CD4-positive, alpha-beta T cell (primary cell): ENCODE measurements around the gene DRAP1. TPM values are rescaled to one million over a fixed set of nuclear protein-coding genes. Genes with fewer than 3 reads are reported as not detected.
A peak's percentile ranks its signal among the peaks of the same experiment; 100 is the strongest.

ENCODE experiments used
- ATAC-seq: fragments of 200-7000 bp; cut with Tn5 transposase; one replicate; pipeline ENCODE4 v1.10.0; 2022; ENCODE audit warnings: mild to moderate bottlenecking; ENCODE audit not compliant: poor library complexity
- CTCF ChIA-PET: fragments of 350-600 bp; sonication (Branson Sonifier 250); formaldehyde crosslinking; loops from one replicate; lab custom pipeline; 2021; ENCODE audit warnings: antibody characterized with exemption, inconsistent platforms; lab: Charles Lee
- POLR2A ChIA-PET: fragments of 350-600 bp; sonication (Branson Sonifier 250); formaldehyde crosslinking; loops from one replicate; lab custom pipeline; 2021; ENCODE audit warnings: antibody characterized with exemption, inconsistent platforms; lab: Charles Lee
- DNase-seq, 14 experiments: peaks; one replicate each; pipeline ENCODE4 v3.0.0-alpha.2; 2013 to 2020; ENCODE audit warnings: mixed read lengths in 2 of 14
- H3K27ac ChIP-seq, 2 donors: one replicate each; pipeline versions ENCODE4 v1.5.1 to v1.7.0; 2013; ENCODE audit warnings: low read length in 2 of 2, low read depth in 1 of 2, mild to moderate bottlenecking in 1 of 2
- H3K27me3 ChIP-seq, 2 experiments: 1 replicate in 1 of 2; 2 replicates in 1 of 2; pipeline versions ENCODE4 v1.6.1 to v1.7.0; 2013; ENCODE audit warnings: low read length in 2 of 2, control low read depth in 1 of 2, mild to moderate bottlenecking in 1 of 2, moderate library complexity in 1 of 2; ENCODE audit not compliant: insufficient read depth in 2 of 2, control insufficient read depth in 1 of 2
- H3K36me3 ChIP-seq: one replicate; pipeline ENCODE4 v1.6.1; 2013; ENCODE audit warnings: low read length, control low read depth; ENCODE audit not compliant: insufficient read depth
- H3K4me1 ChIP-seq: one replicate; pipeline ENCODE4 v1.6.1; 2013; ENCODE audit warnings: low read length, control low read depth; ENCODE audit not compliant: insufficient read depth
- H3K4me3 ChIP-seq: one replicate; pipeline ENCODE4 v1.5.1; 2013; ENCODE audit warnings: mild to moderate bottlenecking, low read length, moderate library complexity
- H3K9me3 ChIP-seq, 2 experiments: 1 replicate in 1 of 2; 2 replicates in 1 of 2; pipeline versions ENCODE4 v1.6.1 to v1.7.0; 2013; ENCODE audit warnings: low read length in 2 of 2, mild to moderate bottlenecking in 2 of 2, control low read depth in 1 of 2, moderate library complexity in 1 of 2; ENCODE audit not compliant: control insufficient read depth in 1 of 2, insufficient read depth in 1 of 2
- H3K27ac Mint-ChIP-seq: one replicate; pipeline ENCODE4 v1.8.0; 2020; ENCODE audit warnings: mixed read lengths
- H3K27me3 Mint-ChIP-seq: one replicate; pipeline ENCODE4 v1.8.0; 2021; ENCODE audit warnings: mixed read lengths
- H3K36me3 Mint-ChIP-seq: one replicate; pipeline ENCODE4 v1.8.0; 2021; ENCODE audit warnings: low read depth, mixed read lengths
- H3K4me1 Mint-ChIP-seq: one replicate; pipeline ENCODE4 v1.8.0; 2021; ENCODE audit warnings: low read depth, mixed read lengths
- H3K4me3 Mint-ChIP-seq: one replicate; pipeline ENCODE4 v1.8.0; 2020; ENCODE audit warnings: mild to moderate bottlenecking, mixed read lengths
- H3K9me3 Mint-ChIP-seq: one replicate; pipeline ENCODE4 v1.8.0; 2020; ENCODE audit warnings: mixed read lengths
- CTCF ChIP-seq: fragments of 200-600 bp; IDR thresholded peaks from one replicate; pipeline ENCODE4 v1.8.0; 2022; ENCODE audit warnings: antibody characterized with exemption, mild to moderate bottlenecking
- intact Hi-C, 2 experiments: fragments of 100-400 bp; cut with DNase I in 1 of 2; cut with micrococcal nuclease in 1 of 2; formaldehyde crosslinking; loops; one replicate each; pipeline versions ENCODE4 v1.15.1 to v1.9.0; 2023 to 2025; cut with DNase I, micrococcal nuclease
- total RNA-seq, 174 experiments: library from RNA in 2 of 174; stranded (reverse) in 2 of 174; gene quantifications; one replicate each; pipeline ENCODE4 v1.2.3 and lab custom pipeline; 2021 to 2026

The DRAP1 gene
- total RNA-seq, 2 experiments from 2014 or later, result 58.6 to 59.1 TPM

- intact Hi-C loops, result loop anchor here (1.0 kb wide), 2 partner anchors 9 to 20 kb away; partner anchors contain the start of genes C11orf68 (in 2 of the 2), CCDC85B (in 2 of the 2) and DRAP1 (in 2 of the 2)
- ATAC-seq (no peak), DNase-seq (peak in 7 of 14 experiments; percentile 35 to 75 (median 63))
- Mint-ChIP-seq H3K9me3 (no peaks in the 10 kb centered on the region), H3K36me3 (no peaks in the 10 kb centered on the region), H3K27me3 (peaks cover 18% of the 10 kb centered on the region), H3K4me1 (peaks cover 5% of the 10 kb centered on the region), H3K4me3 (peak overlapping the region; percentile 48), H3K27ac (no peak overlapping the region)
- H3K27ac ChIP-seq, result no peak overlapping the region
- TF ChIP-seq CTCF, result no peak
- H3K36me3 ChIP-seq, result no peaks in the 10 kb centered on the region
- H3K27me3 ChIP-seq, result peaks cover 9 to 12% of the 10 kb centered on the region in 2 experiments
- H3K4me3 ChIP-seq, result peak overlapping the region; percentile 36
- ChIA-PET CTCF (interaction anchor here (0.7 to 3.9 kb wide), 7 partner anchors 9 to 427 kb away, joined by 3 to 37 read pairs (median 17); partner anchors contain the start of genes AP5B1, CCDC85B, FIBP and MUS81), POLR2A (interaction anchor here (0.5 to 5.3 kb wide), 8 partner anchors 10 to 303 kb away, joined by 3 to 80 read pairs (median 4); partner anchors contain the start of genes C11orf68, CCDC85B and FIBP)
- peaks cover 0 to 7% of the 10 kb centered on the region in 2 experiments for H3K9me3 ChIP-seq
- peaks cover 30% of the 10 kb centered on the region for H3K4me1 ChIP-seq
Measured at GRCh38 chr11:65899356-65900124, 19.7 kb upstream of the DRAP1 start.

GRCh38 chr11:65900125-65900898 is 18.9 kb upstream of the DRAP1 start, which contains the start of gene FOSL1:
FOSL1 (minus strand) TSS chr11:65900388; CDS start chr11:65900339, 49 bp downstream.
- Histone ChIP-seq H3K27me3 (peaks cover 9 to 12% of the 10 kb centered on the region in 2 experiments), H3K4me1 (peaks cover 27% of the 10 kb centered on the region), H3K9me3 (peaks cover 0 to 7% of the 10 kb centered on the region in 2 experiments), H3K4me3 (peak within 1 kb of the TSS; percentile 43), H3K27ac (no peak within 1 kb of the TSS), H3K36me3 (no peaks in the 10 kb centered on the region)
- intact Hi-C loops, result loop anchor here (1.0 kb wide), 2 partner anchors 10 to 19 kb away; partner anchors contain the start of genes C11orf68 (in 2 of the 2), CCDC85B (in 2 of the 2) and DRAP1 (in 2 of the 2)
- POLR2A ChIA-PET, result interaction anchor here (1.0 to 5.3 kb wide), 9 partner anchors 11 to 285 kb away, joined by 3 to 80 read pairs (median 4); partner anchors contain the start of genes C11orf68, CCDC85B, FIBP and PCNX3
- DNase-seq (peak; percentile 81 to 98 (median 90)), ATAC-seq (peak; percentile 94)
- peak within 1 kb of the TSS; percentile 72 for H3K4me3 Mint-ChIP-seq
- no peaks in the 10 kb centered on the region for H3K9me3 Mint-ChIP-seq
- no peaks in the 10 kb centered on the region for H3K36me3 Mint-ChIP-seq
- peak within 1 kb of the TSS; percentile 79 for H3K27ac Mint-ChIP-seq
- TF ChIP-seq CTCF, result no peak
- CTCF ChIA-PET, result interaction anchor here (1.3 to 2.9 kb wide), 6 partner anchors 8 to 189 kb away, joined by 4 to 21 read pairs (median 10); partner anchors contain the start of genes CCDC85B, FIBP, KAT5 and MUS81
- peaks cover 5% of the 10 kb centered on the region for H3K4me1 Mint-ChIP-seq
- H3K27me3 Mint-ChIP-seq, result peaks cover 18% of the 10 kb centered on the region

- no peaks in the 10 kb centered on the region for H3K36me3 Mint-ChIP-seq
- Histone ChIP-seq H3K27ac (no peak overlapping the region), H3K36me3 (no peaks in the 10 kb centered on the region), H3K27me3 (peaks cover 9 to 12% of the 10 kb centered on the region in 2 experiments), H3K4me3 (peak overlapping the region; percentile 43), H3K4me1 (peaks cover 27% of the 10 kb centered on the region), H3K9me3 (peaks cover 0 to 7% of the 10 kb centered on the region in 2 experiments)
- intact Hi-C loops, result loop anchor here (1.0 kb wide), 2 partner anchors 11 to 18 kb away; partner anchors contain the start of genes C11orf68 (in 2 of the 2), CCDC85B (in 2 of the 2) and DRAP1 (in 2 of the 2)
- H3K9me3 Mint-ChIP-seq, result no peaks in the 10 kb centered on the region
- H3K4me1 Mint-ChIP-seq, result peaks cover 5% of the 10 kb centered on the region
- peak overlapping the region; percentile 72 for H3K4me3 Mint-ChIP-seq
- ATAC-seq (no peak), DNase-seq (no peak)
- CTCF ChIA-PET, result interaction anchor here (0.5 to 2.9 kb wide), 7 partner anchors 9 to 189 kb away, joined by 3 to 21 read pairs (median 8); partner anchors contain the start of genes CCDC85B, FIBP, KAT5 and MUS81
- no peak for TF ChIP-seq CTCF
- peak overlapping the region; percentile 79 for H3K27ac Mint-ChIP-seq
- POLR2A ChIA-PET, result interaction anchor here (1.0 to 5.3 kb wide), 10 partner anchors 11 to 285 kb away, joined by 3 to 80 read pairs (median 4); partner anchors contain the start of genes C11orf68, CCDC85B, FIBP and MUS81
- H3K27me3 Mint-ChIP-seq, result peaks cover 18% of the 10 kb centered on the region
Measured at GRCh38 chr11:65900899-65901180, 18.4 kb upstream of the DRAP1 start.
